A673 (cell line): ENCODE data around the gene TFCP2.

Source experiments
- CTCF ChIP-seq: fragments of 300-800, 200-600 bp; sonication (generic); conservative IDR thresholded peaks from 2 replicates; pipeline ENCODE4 v1.5.1; 2017; ENCODE audit warnings: low read depth, mild to moderate bottlenecking, antibody characterized with exemption, low read length, moderate library complexity, mixed read lengths
- EZH2 ChIP-seq: fragments of 200-600 bp; sonication (generic); IDR thresholded peaks from 2 replicates; pipeline ENCODE4 v1.6.1; 2017; ENCODE audit warnings: borderline replicate concordance, low read depth, mild to moderate bottlenecking, mixed read lengths, antibody characterized with exemption, low read length; ENCODE audit not compliant: poor library complexity, severe bottlenecking

DNA sequence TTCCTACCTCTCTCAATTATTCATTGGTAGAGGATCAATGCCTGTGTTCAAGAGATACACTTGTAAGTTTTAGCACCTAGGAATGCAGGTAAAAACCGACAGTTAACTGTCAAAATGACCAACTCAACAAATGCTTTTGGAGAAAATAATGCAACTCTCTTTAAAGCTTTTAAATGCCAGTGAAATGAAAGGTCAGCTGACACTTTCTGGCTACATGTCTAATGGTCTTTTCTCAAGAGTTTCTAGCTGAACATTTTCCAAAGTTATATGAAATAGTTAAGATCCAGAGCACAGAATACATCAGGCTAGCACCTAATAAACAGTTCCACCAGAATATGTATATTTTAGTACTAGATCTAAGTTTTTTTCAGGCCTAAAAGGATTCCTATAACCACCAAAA is 91.5 kb downstream of the TFCP2 start:
- no peak for TF ChIP-seq CTCF
- TF ChIP-seq EZH2 = no peak
